Endothelial cell of umbilical vein (primary cell): ENCODE measurements around the gene IL3. TPM values are rescaled to one million over a fixed set of nuclear protein-coding genes. Genes with fewer than 3 reads are reported as not detected.

Experiments used
- BruUV-seq: library from RNA; stranded (reverse); fragments of 400-500 nt; replicated peaks from 2 replicates; lab custom pipeline; 2021; lab: Mats Ljungman, UMichigan
- CTCF ChIA-PET: fragments of 300-600, 350-600 bp; sonication (Branson Sonifier 250); formaldehyde crosslinking; loops from one replicate; lab custom pipeline; 2021; ENCODE audit warnings: antibody characterized with exemption, inconsistent platforms; lab: Charles Lee
- POLR2A ChIA-PET: fragments of 300-600, 350-600 bp; sonication (Branson Sonifier 250); formaldehyde crosslinking; loops from one replicate; lab custom pipeline; 2021; ENCODE audit warnings: antibody characterized with exemption, inconsistent platforms; lab: Charles Lee
- DNase-seq: peaks from one replicate; pipeline ENCODE4 v3.0.0-alpha.2; 2011; ENCODE audit warnings: low read depth, low spot score
- FAIRE-seq: peaks from 2 replicates; lab custom pipeline; 2011; peaks lifted over from hg19 to GRCh38; lab: Jason Lieb, UNC
- H2AFZ ChIP-seq: 2 replicates; pipeline ENCODE4 v1.6.0; 2012; ENCODE audit warnings: low read depth, low read length, control low read depth, inconsistent platforms
- H3K27ac ChIP-seq: 2 replicates; pipeline ENCODE4 v1.5.1; 2011; ENCODE audit warnings: low read depth, mild to moderate bottlenecking, control low read depth, low read length, moderate library complexity; ENCODE audit not compliant: insufficient read depth
- H3K27me3 ChIP-seq, 2 experiments: 2 replicates each; pipeline versions ENCODE4 v1.6.0 to v1.6.1; 2011; ENCODE audit warnings: low read length in 2 of 2, mixed read lengths in 1 of 2; ENCODE audit not compliant: control insufficient read depth in 2 of 2, insufficient read depth in 2 of 2
- H3K36me3 ChIP-seq, 2 experiments: 2 replicates in 1 of 2; 3 replicates in 1 of 2; pipeline ENCODE4 v1.5.1; 2011; ENCODE audit warnings: low read length in 2 of 2, mild to moderate bottlenecking in 1 of 2, moderate library complexity in 1 of 2; ENCODE audit not compliant: control insufficient read depth in 2 of 2, insufficient read depth in 2 of 2; ENCODE audit errors: extremely low read depth in 1 of 2
- H3K4me1 ChIP-seq: 3 replicates; pipeline ENCODE4 v1.5.1; 2011; ENCODE audit warnings: mild to moderate bottlenecking, low read length; ENCODE audit not compliant: control insufficient read depth, insufficient read depth; ENCODE audit errors: extremely low read depth
- H3K4me2 ChIP-seq: 2 replicates; pipeline ENCODE4 v1.6.1; 2011; ENCODE audit warnings: low read length, control low read depth, mixed read lengths; ENCODE audit not compliant: insufficient read depth
- H3K4me3 ChIP-seq, 3 experiments: fragments of 200-600 bp in 1 of 3; sonication (generic), shearing (Covaris generic) in 1 of 3; replicated peaks in 1 of 3; 2 replicates each; pipeline ENCODE4 v1.5.1; 2011 to 2016; ENCODE audit warnings: control low read depth in 3 of 3, low read length in 3 of 3, mild to moderate bottlenecking in 2 of 3, inconsistent platforms in 1 of 3, low read depth in 1 of 3, moderate library complexity in 1 of 3; ENCODE audit not compliant: insufficient read depth in 1 of 3
- H3K79me2 ChIP-seq: 2 replicates; pipeline ENCODE4 v1.6.0; 2012; ENCODE audit warnings: low read length, inconsistent platforms; ENCODE audit not compliant: control insufficient read depth, insufficient read depth
- H3K9ac ChIP-seq: replicated peaks from 2 replicates; pipeline ENCODE3; 2011; ENCODE audit warnings: low read length, control low read depth; ENCODE audit not compliant: insufficient read depth; ENCODE audit errors: extremely low read depth
- H3K9me1 ChIP-seq: replicated peaks from 3 replicates; pipeline ENCODE4 v1.6.0; 2011; ENCODE audit warnings: mild to moderate bottlenecking, low read length; ENCODE audit not compliant: control insufficient read depth, insufficient read depth; ENCODE audit errors: extremely low read depth
- H3K9me3 ChIP-seq: replicated peaks from 2 replicates; pipeline ENCODE4 v1.5.1; 2012; ENCODE audit warnings: low read length, inconsistent platforms; ENCODE audit not compliant: control insufficient read depth, insufficient read depth
- H4K20me1 ChIP-seq: replicated peaks from 2 replicates; pipeline ENCODE3; 2011; ENCODE audit warnings: mild to moderate bottlenecking, low read length; ENCODE audit not compliant: control insufficient read depth, insufficient read depth; ENCODE audit errors: extremely low read depth
- EZH2 ChIP-seq: IDR thresholded peaks from 2 replicates; pipeline ENCODE4 v1.6.1; 2012; ENCODE audit warnings: borderline replicate concordance, low read depth, mild to moderate bottlenecking, moderate library complexity, low read length, inconsistent platforms; ENCODE audit not compliant: severe bottlenecking
- FOS ChIP-seq: IDR thresholded peaks from 2 replicates; pipeline ENCODE4 v1.6.1; 2011; ENCODE audit warnings: mild to moderate bottlenecking, low read length, moderate library complexity, borderline replicate concordance; ENCODE audit not compliant: insufficient read depth
- GATA2 ChIP-seq: IDR thresholded peaks from 2 replicates; pipeline ENCODE4 v1.7.0; 2011; ENCODE audit warnings: low read depth, mild to moderate bottlenecking, moderate library complexity, mixed read lengths, low read length; ENCODE audit not compliant: insufficient read length, insufficient read depth
- JUN ChIP-seq: IDR thresholded peaks from 2 replicates; pipeline ENCODE4 v1.6.1; 2011; ENCODE audit warnings: borderline replicate concordance, low read depth; ENCODE audit not compliant: insufficient read length, insufficient read depth
- MYC ChIP-seq: IDR thresholded peaks from one replicate; pipeline ENCODE4 v1.6.1; 2011; ENCODE audit warnings: mild to moderate bottlenecking, low read depth, low read length
- POLR2A ChIP-seq: IDR thresholded peaks from 2 replicates; pipeline ENCODE4 v1.6.1; 2012; ENCODE audit warnings: low read depth, mild to moderate bottlenecking, control low read depth, low read length
- POLR2AphosphoS5 ChIP-seq: IDR thresholded peaks from 2 replicates; pipeline ENCODE4 v1.6.1; 2012; ENCODE audit warnings: low read depth, mild to moderate bottlenecking, control low read depth, low read length, moderate library complexity; ENCODE audit not compliant: insufficient read depth
- dilution Hi-C: fragments of 300-500 bp; cut with MboI; formaldehyde crosslinking; loops from one replicate; pipeline ENCODE4 v1.15.0; 2019; ENCODE audit warnings: low sequenced_read_pairs; ENCODE audit not compliant: extremely low pct_ligation_motif_present
- intact Hi-C: fragments of 100-400 bp; cut with micrococcal nuclease; formaldehyde crosslinking; loops from one replicate; pipeline ENCODE4 v1.10.0; 2022
- polyA plus RNA-seq, 4 experiments: library from polyadenylated mRNA; depleted of rRNA in 3 of 4; stranded (reverse) in 3 of 4; unstranded in 1 of 4; fragments of >200 nt; gene quantifications; 2 replicates each; pipeline versions ENCODE4 v1.2.1 to v1.2.3, GENCODE V29; 2011 to 2012; ENCODE audit warnings: missing spikeins in 1 of 4
- total RNA-seq: library from RNA; stranded (reverse); gene quantifications from 2 replicates; pipeline ENCODE4 v1.2.3, GENCODE V29; 2021
- TF ChIP-seq, protein P1 (sequence below): IDR thresholded peaks from 2 replicates; pipeline ENCODE4 v1.6.1; 2011; ENCODE audit not compliant: insufficient read depth, insufficient read length
- TF ChIP-seq, protein P2 (sequence below), 2 donors: IDR thresholded peaks; 1 replicate in 1 of 2; 2 replicates in 1 of 2; pipeline ENCODE4 v1.5.1; 2011; ENCODE audit warnings: low read length in 2 of 2, mild to moderate bottlenecking in 2 of 2, moderate library complexity in 2 of 2, control low read depth in 1 of 2, inconsistent platforms in 1 of 2, low read depth in 1 of 2; ENCODE audit not compliant: insufficient read depth in 1 of 2; ENCODE audit errors: extremely low read depth in 1 of 2

The IL3 gene
- total and polyA plus RNA-seq, 2 donors (not counting 3 experiments of a cell fraction or from before 2014, with no cell fraction given): not detected

DNA sequence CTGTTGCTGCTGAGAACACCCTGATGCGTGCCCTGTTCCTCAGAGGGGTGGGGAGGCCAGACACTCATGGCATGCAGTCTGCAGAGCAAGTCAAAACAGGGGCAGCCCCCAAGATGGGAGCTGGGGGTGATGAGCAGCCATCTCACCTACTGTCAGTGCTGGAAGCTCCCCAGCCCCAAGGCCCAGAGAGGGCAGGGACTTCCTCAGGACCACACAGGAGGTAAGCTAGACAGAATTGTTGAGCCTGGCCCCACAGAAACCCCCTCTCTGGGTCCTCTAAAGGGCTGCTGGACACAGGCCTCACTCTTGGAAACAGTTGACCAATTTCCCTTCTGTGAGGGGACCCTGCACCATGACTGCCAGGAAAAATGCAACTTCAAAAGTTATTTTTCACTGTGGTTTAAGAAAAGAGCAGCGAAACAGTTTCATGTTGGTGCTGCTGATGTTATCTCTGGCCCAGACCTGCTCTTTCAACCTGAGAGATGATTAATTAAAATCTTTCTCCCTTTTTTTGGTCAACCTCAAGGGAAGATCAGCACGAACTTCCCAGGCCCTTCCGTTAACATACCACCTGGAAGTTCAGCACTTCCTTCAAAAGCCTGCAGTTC, 22.7 kb downstream of the IL3 start:
- ChIA-PET POLR2A (no interaction called here), CTCF (interaction anchor here (1.7 kb wide), 1 partner anchor 10 kb away, joined by 7 read pairs; the partner anchor contains the start of gene CSF2)
- dilution Hi-C loops: no loop called here
- Histone ChIP-seq H3K9me1 (no peaks in the 10 kb centered on the region), H3K36me3 (no peaks in the 10 kb centered on the region), H3K9ac (no peak overlapping the region), H3K9me3 (no peaks in the 10 kb centered on the region), H3K27ac (no peak overlapping the region), H2AFZ (no peak overlapping the region), H3K4me3 (no peak overlapping the region), H3K4me2 (no peak overlapping the region), H3K27me3 (no peaks in the 10 kb centered on the region), H4K20me1 (no peaks in the 10 kb centered on the region), H3K79me2 (no peaks in the 10 kb centered on the region), H3K4me1 (peaks cover 20% of the 10 kb centered on the region)
- DNase-seq: no peak
- TF ChIP-seq MYC (no peak), FOS (no peak), EZH2 (no peak), POLR2A (no peak), JUN (no peak), POLR2AphosphoS5 (no peak), GATA2 (no peak)
- TF ChIP-seq, protein P1, sequence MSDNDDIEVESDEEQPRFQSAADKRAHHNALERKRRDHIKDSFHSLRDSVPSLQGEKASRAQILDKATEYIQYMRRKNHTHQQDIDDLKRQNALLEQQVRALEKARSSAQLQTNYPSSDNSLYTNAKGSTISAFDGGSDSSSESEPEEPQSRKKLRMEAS: no peak
- TF ChIP-seq, protein P2, sequence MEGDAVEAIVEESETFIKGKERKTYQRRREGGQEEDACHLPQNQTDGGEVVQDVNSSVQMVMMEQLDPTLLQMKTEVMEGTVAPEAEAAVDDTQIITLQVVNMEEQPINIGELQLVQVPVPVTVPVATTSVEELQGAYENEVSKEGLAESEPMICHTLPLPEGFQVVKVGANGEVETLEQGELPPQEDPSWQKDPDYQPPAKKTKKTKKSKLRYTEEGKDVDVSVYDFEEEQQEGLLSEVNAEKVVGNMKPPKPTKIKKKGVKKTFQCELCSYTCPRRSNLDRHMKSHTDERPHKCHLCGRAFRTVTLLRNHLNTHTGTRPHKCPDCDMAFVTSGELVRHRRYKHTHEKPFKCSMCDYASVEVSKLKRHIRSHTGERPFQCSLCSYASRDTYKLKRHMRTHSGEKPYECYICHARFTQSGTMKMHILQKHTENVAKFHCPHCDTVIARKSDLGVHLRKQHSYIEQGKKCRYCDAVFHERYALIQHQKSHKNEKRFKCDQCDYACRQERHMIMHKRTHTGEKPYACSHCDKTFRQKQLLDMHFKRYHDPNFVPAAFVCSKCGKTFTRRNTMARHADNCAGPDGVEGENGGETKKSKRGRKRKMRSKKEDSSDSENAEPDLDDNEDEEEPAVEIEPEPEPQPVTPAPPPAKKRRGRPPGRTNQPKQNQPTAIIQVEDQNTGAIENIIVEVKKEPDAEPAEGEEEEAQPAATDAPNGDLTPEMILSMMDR (IDR thresholded peaks at IDR 0.05; ENCODE audit: extremely low read depth in 1 of 2, insufficient read depth in 1 of 2, low read depth in 1 of 2, low read length in 2 of 2): no peak
- intact Hi-C loops: no loop called here
- FAIRE-seq: no peak
- BruUV-seq: no TSS peak
